CD4-positive, alpha-beta memory T cell (primary cell): ENCODE data around the gene SHROOM3. TPM values are rescaled to one million over a fixed set of nuclear protein-coding genes. Genes with fewer than 3 reads are reported as not detected.

Source experiments
- CTCF ChIA-PET: fragments of 350-600 bp; sonication (Branson Sonifier 250); formaldehyde crosslinking; loops from one replicate; lab custom pipeline; 2021; ENCODE audit warnings: inconsistent platforms; ENCODE audit not compliant: partially characterized antibody; lab: Charles Lee
- POLR2A ChIA-PET: fragments of 350-600 bp; sonication (Branson Sonifier 250); formaldehyde crosslinking; loops from one replicate; lab custom pipeline; 2021; ENCODE audit not compliant: partially characterized antibody; lab: Charles Lee
- DNase-seq, 5 donors: peaks; one replicate each; pipeline versions ENCODE4 v3.0.0 to v3.0.0-alpha.2; 2020 to 2022; ENCODE audit warnings: mixed read lengths in 1 of 5
- H3K27ac ChIP-seq: one replicate; pipeline ENCODE4 v1.7.0; 2013; ENCODE audit warnings: low read depth, low read length
- H3K27me3 ChIP-seq: 2 replicates; pipeline ENCODE4 v1.7.0; 2013; ENCODE audit warnings: mild to moderate bottlenecking, low read length, moderate library complexity; ENCODE audit not compliant: insufficient read depth
- H3K36me3 ChIP-seq: 2 replicates; pipeline ENCODE4 v1.7.0; 2013; ENCODE audit warnings: mild to moderate bottlenecking, low read length, moderate library complexity; ENCODE audit not compliant: insufficient read depth
- H3K4me1 ChIP-seq: 2 replicates; pipeline ENCODE4 v1.7.0; 2013; ENCODE audit warnings: mild to moderate bottlenecking, low read length, moderate library complexity; ENCODE audit not compliant: insufficient read depth
- H3K4me3 ChIP-seq, 2 donors: one replicate each; pipeline ENCODE4 v1.7.0; 2013; ENCODE audit warnings: low read length in 2 of 2, mild to moderate bottlenecking in 1 of 2
- H3K9me3 ChIP-seq, 2 donors: one replicate each; pipeline ENCODE4 v1.7.0; 2013; ENCODE audit warnings: low read length in 2 of 2, control low read depth in 1 of 2; ENCODE audit not compliant: control insufficient read depth in 1 of 2
- H3K27ac Mint-ChIP-seq, 7 donors: one replicate each; pipeline ENCODE4 v1.8.0; 2020 to 2021; ENCODE audit warnings: mixed read lengths in 7 of 7, mild to moderate bottlenecking in 6 of 7, inconsistent platforms in 3 of 7, moderate library complexity in 3 of 7
- H3K27me3 Mint-ChIP-seq, 2 donors: one replicate each; pipeline ENCODE4 v1.8.0; 2020 to 2021; ENCODE audit warnings: mixed read lengths in 2 of 2
- H3K36me3 Mint-ChIP-seq, 2 donors: one replicate each; pipeline ENCODE4 v1.8.0; 2020 to 2021; ENCODE audit warnings: mixed read lengths in 2 of 2, inconsistent platforms in 1 of 2, mild to moderate bottlenecking in 1 of 2
- H3K4me1 Mint-ChIP-seq, 4 donors: one replicate each; pipeline ENCODE4 v1.8.0; 2020 to 2021; ENCODE audit warnings: mixed read lengths in 4 of 4, mild to moderate bottlenecking in 1 of 4
- H3K4me3 Mint-ChIP-seq, 8 donors: one replicate each; pipeline ENCODE4 v1.8.0; 2020 to 2021; ENCODE audit warnings: mixed read lengths in 8 of 8, mild to moderate bottlenecking in 7 of 8, moderate library complexity in 6 of 8, inconsistent platforms in 3 of 8
- H3K9me3 Mint-ChIP-seq, 8 donors: one replicate each; pipeline ENCODE4 v1.8.0; 2020 to 2021; ENCODE audit warnings: mixed read lengths in 8 of 8, mild to moderate bottlenecking in 5 of 8, inconsistent platforms in 3 of 8, moderate library complexity in 1 of 8
- intact Hi-C: fragments of 100-400 bp; cut with micrococcal nuclease; formaldehyde crosslinking; loops from one replicate; pipeline ENCODE4 v1.15.1; 2023
- polyA plus RNA-seq, 2 donors: library from polyadenylated mRNA; unstranded; fragments of 300-500 nt; fragmentation: Illumina TruSeq; gene quantifications; one replicate each; pipeline ENCODE4 v1.2.3, GENCODE V29; 2021
- total RNA-seq, 2 experiments: library from RNA; stranded (reverse); gene quantifications; one replicate each; pipeline ENCODE4 v1.2.3, GENCODE V29; 2021

Gene SHROOM3
- total and polyA plus RNA-seq, 4 experiments from 2014 or later, result not detected

- H3K27me3 ChIP-seq, result peaks cover 3% of the 10 kb centered on the region
- H3K36me3 Mint-ChIP-seq, result no peaks in the 10 kb centered on the region
- no peak overlapping the region for H3K4me3 Mint-ChIP-seq
- H3K4me1 Mint-ChIP-seq, result peaks cover 0 to 2% (median 0%) of the 10 kb centered on the region in 4 donors
- H3K4me1 ChIP-seq, result no peaks in the 10 kb centered on the region
- no peaks in the 10 kb centered on the region for H3K9me3 ChIP-seq
- intact Hi-C loops, result no loop called here
- DNase-seq, result no peak
- no peaks in the 10 kb centered on the region for H3K9me3 Mint-ChIP-seq
- H3K27ac ChIP-seq, result no peak overlapping the region
- H3K36me3 ChIP-seq, result no peaks in the 10 kb centered on the region
- H3K27ac Mint-ChIP-seq, result no peak overlapping the region
- ChIA-PET CTCF (no interaction called here), POLR2A (no interaction called here)
- no peak overlapping the region for H3K4me3 ChIP-seq
- H3K27me3 Mint-ChIP-seq, result peaks cover 20 to 39% of the 10 kb centered on the region in 2 donors
Observed at GRCh38 chr4:76698141-76698540, 263.1 kb downstream of the SHROOM3 start.

DNA sequence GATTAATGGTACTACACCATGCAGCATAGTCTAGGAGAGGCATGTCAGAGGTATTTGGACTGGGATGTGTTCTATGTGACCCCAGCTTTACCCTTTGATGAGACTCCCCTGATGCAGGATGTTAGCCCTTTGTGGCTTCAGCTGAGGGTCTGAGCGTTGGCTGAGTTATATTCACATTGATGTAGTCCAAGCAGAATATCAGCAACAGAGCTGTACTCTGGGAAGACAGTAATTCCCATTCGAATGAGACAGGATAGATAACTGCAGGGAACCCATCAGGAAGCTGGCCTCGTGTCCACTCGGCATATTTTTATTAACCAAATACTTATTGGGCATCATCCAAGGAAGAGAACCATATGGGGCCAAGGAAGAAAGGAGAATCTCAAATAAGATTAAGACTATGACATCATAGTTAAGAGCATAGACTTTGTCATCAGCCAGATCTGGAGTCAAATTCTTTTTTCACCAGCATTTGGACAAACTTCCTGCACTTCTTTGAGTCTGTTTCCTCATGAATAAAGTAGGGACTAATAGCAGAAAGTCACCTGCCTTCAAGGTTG, 264.8 kb downstream of the SHROOM3 start:
- no peaks in the 10 kb centered on the region for H3K4me1 ChIP-seq
- peaks cover 12 to 36% of the 10 kb centered on the region in 2 donors for H3K27me3 Mint-ChIP-seq
- H3K9me3 ChIP-seq, result no peaks in the 10 kb centered on the region
- no peaks in the 10 kb centered on the region for H3K27me3 ChIP-seq
- intact Hi-C loops, result no loop called here
- no peak overlapping the region for H3K27ac ChIP-seq
- no peak overlapping the region for H3K4me3 ChIP-seq
- ChIA-PET CTCF (no interaction called here), POLR2A (no interaction called here)
- no peaks in the 10 kb centered on the region for H3K9me3 Mint-ChIP-seq
- H3K36me3 ChIP-seq, result no peaks in the 10 kb centered on the region
- H3K4me3 Mint-ChIP-seq, result no peak overlapping the region
- DNase-seq, result no peak
- H3K36me3 Mint-ChIP-seq, result no peaks in the 10 kb centered on the region
- no peak overlapping the region for H3K27ac Mint-ChIP-seq
- H3K4me1 Mint-ChIP-seq, result peaks cover 0 to 2% (median 0%) of the 10 kb centered on the region in 4 donors

DNA sequence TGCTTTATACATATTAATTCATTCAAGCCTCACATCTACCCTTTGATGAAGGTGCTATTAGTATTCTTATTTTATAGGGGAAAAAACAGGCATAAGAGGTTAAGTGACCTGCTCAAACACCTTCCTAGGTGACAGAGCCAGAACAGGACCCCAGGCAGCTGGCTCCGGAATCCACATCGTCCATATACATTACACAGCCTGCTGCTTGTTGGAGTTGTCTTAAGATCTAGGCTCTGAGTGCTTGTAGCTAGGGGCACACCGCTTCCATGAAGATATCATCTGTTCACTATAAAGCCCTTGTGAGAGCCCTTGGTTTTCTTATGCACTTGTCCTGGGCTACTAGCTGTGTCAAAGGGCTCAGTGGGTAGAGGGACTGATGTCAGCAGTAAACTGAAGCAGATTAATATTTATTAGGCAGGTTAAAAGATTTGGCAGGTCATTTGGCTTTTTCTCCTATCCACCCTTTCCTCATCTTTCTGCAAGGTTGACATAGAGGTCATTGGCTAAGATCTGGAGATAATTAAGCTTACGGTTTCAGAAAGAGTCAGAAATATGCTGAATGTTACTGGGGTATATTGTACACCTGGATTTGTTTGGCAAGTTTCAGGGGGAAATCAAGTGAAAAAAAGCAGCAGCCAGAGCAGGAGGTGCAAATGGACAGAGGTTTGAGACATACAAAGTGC, 267.6 kb downstream of the SHROOM3 start:
- Histone ChIP-seq H3K36me3 (no peaks in the 10 kb centered on the region), H3K4me3 (no peak overlapping the region), H3K27me3 (no peaks in the 10 kb centered on the region), H3K9me3 (no peaks in the 10 kb centered on the region), H3K27ac (no peak overlapping the region), H3K4me1 (no peaks in the 10 kb centered on the region)
- H3K4me3 Mint-ChIP-seq, result no peak overlapping the region
- ChIA-PET POLR2A (no interaction called here), CTCF (no interaction called here)
- no peaks in the 10 kb centered on the region for H3K9me3 Mint-ChIP-seq
- intact Hi-C loops, result no loop called here
- peaks cover 0 to 14% of the 10 kb centered on the region in 2 donors for H3K27me3 Mint-ChIP-seq
- no peak for DNase-seq
- H3K27ac Mint-ChIP-seq, result no peak overlapping the region
- H3K4me1 Mint-ChIP-seq, result no peaks in the 10 kb centered on the region
- no peaks in the 10 kb centered on the region for H3K36me3 Mint-ChIP-seq

DNA sequence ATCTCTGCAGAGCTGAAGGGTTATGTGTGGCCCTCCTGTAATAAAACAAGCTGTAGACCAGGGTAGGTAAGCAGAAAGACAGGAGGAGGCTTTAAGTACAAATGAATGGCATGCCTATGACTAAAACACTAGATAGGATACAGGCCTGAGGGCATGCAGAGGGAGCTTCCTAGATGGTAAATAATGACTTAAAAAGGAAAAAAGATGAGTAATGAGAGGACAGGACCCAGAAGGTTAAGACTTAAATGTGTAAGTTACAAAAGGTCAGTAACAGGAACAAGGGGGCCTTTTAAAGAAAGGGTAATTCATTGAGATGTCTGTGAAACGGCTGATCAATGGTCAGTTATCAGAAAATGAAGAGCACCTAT, 268.1 kb downstream of the SHROOM3 start:
- Mint-ChIP-seq H3K9me3 (no peaks in the 10 kb centered on the region), H3K4me3 (no peak overlapping the region), H3K36me3 (no peaks in the 10 kb centered on the region), H3K4me1 (no peaks in the 10 kb centered on the region), H3K27ac (peak overlapping the region in 1 of 7 donors; percentile 46), H3K27me3 (peaks cover 2 to 11% of the 10 kb centered on the region in 2 donors)
- no peak overlapping the region for H3K4me3 ChIP-seq
- H3K27ac ChIP-seq, result no peak overlapping the region
- H3K36me3 ChIP-seq, result no peaks in the 10 kb centered on the region
- ChIA-PET CTCF (no interaction called here), POLR2A (no interaction called here)
- intact Hi-C loops, result no loop called here
- no peaks in the 10 kb centered on the region for H3K4me1 ChIP-seq
- DNase-seq, result no peak
- no peaks in the 10 kb centered on the region for H3K27me3 ChIP-seq
- no peaks in the 10 kb centered on the region for H3K9me3 ChIP-seq

DNA sequence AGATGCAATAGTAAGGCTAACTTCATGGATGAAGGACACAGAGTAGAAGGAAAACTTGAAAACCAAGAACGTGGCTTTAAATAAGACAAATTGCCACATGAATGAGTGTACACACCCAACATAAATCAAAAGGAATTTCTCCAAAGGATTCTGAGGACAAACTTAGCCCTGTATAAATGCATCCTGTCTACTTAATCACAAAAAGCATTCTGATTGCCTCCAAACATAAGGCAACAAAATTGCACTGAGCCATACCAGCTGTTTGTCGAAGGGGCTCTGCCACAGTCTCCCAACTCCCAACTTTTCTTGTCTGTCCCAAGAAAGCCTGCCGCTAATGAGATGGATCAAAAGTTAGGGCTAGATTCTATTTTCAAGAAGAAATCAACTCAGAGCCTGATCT, 268.6 kb downstream of the SHROOM3 start:
- Mint-ChIP-seq H3K27ac (no peak overlapping the region), H3K27me3 (peaks cover 2 to 11% of the 10 kb centered on the region in 2 donors)
- intact Hi-C loops, result no loop called here

GRCh38 chr4:76704133-76704881, 269.3 kb downstream of the SHROOM3 start:
- CTCF ChIA-PET, result no interaction called here
- Histone ChIP-seq H3K9me3 (no peaks in the 10 kb centered on the region), H3K4me1 (no peaks in the 10 kb centered on the region), H3K27me3 (no peaks in the 10 kb centered on the region), H3K36me3 (no peaks in the 10 kb centered on the region), H3K27ac (no peak overlapping the region), H3K4me3 (no peak overlapping the region)
- Mint-ChIP-seq H3K36me3 (no peaks in the 10 kb centered on the region), H3K27ac (no peak overlapping the region), H3K27me3 (peaks cover 2 to 11% of the 10 kb centered on the region in 2 donors), H3K4me3 (no peak overlapping the region), H3K4me1 (no peaks in the 10 kb centered on the region), H3K9me3 (no peaks in the 10 kb centered on the region)
- POLR2A ChIA-PET, result no interaction called here
- intact Hi-C loops, result no loop called here
- DNase-seq, result no peak

More for the DNA sequence above, 268.6 kb downstream of the SHROOM3 start:
- no peaks in the 10 kb centered on the region for H3K4me1 ChIP-seq
- POLR2A ChIA-PET, result no interaction called here
- H3K4me1 Mint-ChIP-seq, result no peaks in the 10 kb centered on the region
- H3K27ac ChIP-seq, result no peak overlapping the region
- no peaks in the 10 kb centered on the region for H3K27me3 ChIP-seq
- no peaks in the 10 kb centered on the region for H3K36me3 Mint-ChIP-seq
- no peak overlapping the region for H3K4me3 ChIP-seq
- H3K4me3 Mint-ChIP-seq, result no peak overlapping the region
- no peaks in the 10 kb centered on the region for H3K9me3 ChIP-seq
- H3K9me3 Mint-ChIP-seq, result no peaks in the 10 kb centered on the region
- CTCF ChIA-PET, result no interaction called here
- no peaks in the 10 kb centered on the region for H3K36me3 ChIP-seq
- DNase-seq, result no peak

DNA sequence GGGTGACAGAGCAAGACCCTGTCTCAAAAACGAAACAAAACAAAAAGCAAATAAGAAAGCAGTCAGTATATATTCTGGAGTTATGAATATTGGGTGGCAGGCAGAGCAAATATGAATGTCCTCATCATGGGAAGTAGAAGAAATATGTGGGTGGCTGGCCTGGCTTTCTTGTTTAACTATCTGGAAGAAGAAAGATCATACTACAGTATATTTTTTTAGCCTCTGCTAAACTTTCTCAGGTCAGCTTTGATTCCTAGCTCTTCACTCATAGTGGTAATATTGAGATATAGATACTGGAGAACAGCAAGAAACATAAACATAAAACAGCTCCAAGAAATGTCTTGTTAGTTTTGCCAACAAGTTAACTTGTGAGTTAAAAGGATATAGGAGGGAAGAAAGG, 270.4 kb downstream of the SHROOM3 start:
- Histone ChIP-seq H3K36me3 (no peaks in the 10 kb centered on the region), H3K4me1 (no peaks in the 10 kb centered on the region), H3K27ac (no peak overlapping the region), H3K9me3 (no peaks in the 10 kb centered on the region), H3K4me3 (no peak overlapping the region), H3K27me3 (no peaks in the 10 kb centered on the region)
- Mint-ChIP-seq H3K27ac (no peak overlapping the region), H3K9me3 (no peaks in the 10 kb centered on the region), H3K4me1 (no peaks in the 10 kb centered on the region), H3K27me3 (peaks cover 2 to 7% of the 10 kb centered on the region in 2 donors), H3K4me3 (no peak overlapping the region), H3K36me3 (no peaks in the 10 kb centered on the region)
- ChIA-PET POLR2A (no interaction called here), CTCF (no interaction called here)
- intact Hi-C loops, result no loop called here
- no peak for DNase-seq
